Heart right ventricle (tissue), 16 donors: ENCODE results near the gene TAS1R2. TPM values are rescaled to one million over a fixed set of nuclear protein-coding genes. Genes with fewer than 3 reads are reported as not detected.
A peak's percentile ranks its signal among the peaks of the same experiment; 100 is the strongest.

Experiments used
- ATAC-seq, 8 donors: fragments of 200-7000 bp; cut with Tn5 transposase; one replicate each; pipeline ENCODE4 v1.9.1; 2020; ENCODE audit warnings: mild to moderate bottlenecking in 8 of 8, moderate library complexity in 8 of 8, moderate number of reproducible peaks in 1 of 8
- DNase-seq, 2 donors: peaks; one replicate each; pipeline ENCODE4 v3.0.0-alpha.2; 2020
- H3K27ac ChIP-seq, 10 donors: fragments of 200-600 bp; sonication (generic) in 2 of 10; one replicate each; pipeline versions ENCODE4 v1.5.0 to v1.8.0; 2020 to 2022; ENCODE audit warnings: mild to moderate bottlenecking in 3 of 10
- H3K27me3 ChIP-seq, 7 donors: fragments of 200-600 bp; one replicate each; pipeline ENCODE4 v1.8.0; 2021 to 2022; ENCODE audit warnings: mild to moderate bottlenecking in 2 of 7
- H3K36me3 ChIP-seq, 9 donors: fragments of 200-600 bp; sonication (generic) in 1 of 9; one replicate each; pipeline versions ENCODE4 v1.5.0 to v1.8.0; 2020 to 2022; ENCODE audit warnings: mild to moderate bottlenecking in 2 of 9
- H3K4me1 ChIP-seq, 9 donors: fragments of 200-600 bp; sonication (generic) in 1 of 9; one replicate each; pipeline versions ENCODE4 v1.5.0 to v1.8.0; 2020 to 2022; ENCODE audit warnings: mild to moderate bottlenecking in 4 of 9
- H3K4me3 ChIP-seq, 10 donors: fragments of 200-600 bp; sonication (generic) in 2 of 10; one replicate each; pipeline versions ENCODE4 v1.5.0 to v1.8.0; 2020 to 2022; ENCODE audit warnings: mild to moderate bottlenecking in 7 of 10, moderate library complexity in 2 of 10
- H3K9me3 ChIP-seq, 11 donors: fragments of 200-600 bp in 10 of 11; sonication (generic) in 2 of 11; one replicate each; pipeline versions ENCODE4 v1.5.0 to v1.8.0; 2013 to 2022; ENCODE audit warnings: mild to moderate bottlenecking in 2 of 11, control low read depth in 1 of 11, moderate library complexity in 1 of 11
- WGBS, 2 donors: extraction: QIAGEN DNeasy Blood & Tissue Kit; methylation state at CpG; one replicate each; pipeline ENCODE4 v1.1.7; 2013; ENCODE audit warnings: inconsistent platforms in 1 of 2; 5-methylcytosine and 5-hydroxymethylcytosine counted together
- intact Hi-C, 10 donors: fragments of 100-400 bp; cut with DNase I; formaldehyde crosslinking; loops; one replicate each; pipeline versions ENCODE4 v1.11.1 to v1.14.2; 2022
- polyA plus RNA-seq, 2 donors: library from polyadenylated mRNA; stranded (reverse); fragments of 200-250 nt; gene quantifications; one replicate each; pipeline ENCODE4 v1.2.3, GENCODE V29; 2013
- total RNA-seq, 10 donors: library from RNA; stranded (reverse); fragmentation: NEBNext Ultra II Directional in 3 of 10; extraction: Animal tissue kit (Norgen Biotek cat#: 25700) in 3 of 10; gene quantifications; one replicate each; pipeline versions ENCODE4 v1.2.1 to v1.2.4, GENCODE V29; 2021 to 2023
- TF ChIP-seq, protein P1 (sequence below), 9 donors: fragments of 200-600 bp; sonication (generic) in 2 of 9; IDR thresholded peaks; one replicate each; pipeline versions ENCODE4 v1.5.0 to v1.8.0; 2021 to 2022; ENCODE audit warnings: antibody characterized with exemption in 9 of 9, mild to moderate bottlenecking in 5 of 9, moderate library complexity in 1 of 9
- donor health status: Arrhythmogenic right ventricular cardiomyopathy.
- donor health status: ischemic (EF 13 %, LVEDD 7.1; RV severe dilation, severe dysfunction).
- donor health status: healthy with polysubstance abuse.
- donor health status: DM: no; HTN: yes; CAD: no.
- donor health status: DM: no; HTN: no; CAD: no.
- donor health status: ischemic (EF 25% LVEDD 6.9; RV normal size, moderate dysfunction).
- donor health status: ischemic (EF 25% LVEDD 5.7; RV mildly dilated, moderate dysfunction).
- donor health status: healthy.
- donor health status: DM: yes; HTN: yes; CAD: no.
- donor health status: Ischemic cardiomyopathy.
- donor health status: ischemic (EF 35%, LVEDD 5.7; RV mildly dilated, moderate dysfunction).
- donor health status: nonischemic (EF 11% LVEDD 7.7; RV severe dilation, severe dysfunction).
- donor health status: DM: yes; HTN: yes; CAD: no.
- donor health status: PGD.
- donor health status: ischemic (EF 29% LVEDD 5.4; RV normal size, mild dysfunction).
- donor health status: nonischemic (EF 23%, LVEDD 6.1; RV moderate dilation, normal function).

Gene TAS1R2
- total and polyA plus RNA-seq, 12 donors, result not detected

DNA sequence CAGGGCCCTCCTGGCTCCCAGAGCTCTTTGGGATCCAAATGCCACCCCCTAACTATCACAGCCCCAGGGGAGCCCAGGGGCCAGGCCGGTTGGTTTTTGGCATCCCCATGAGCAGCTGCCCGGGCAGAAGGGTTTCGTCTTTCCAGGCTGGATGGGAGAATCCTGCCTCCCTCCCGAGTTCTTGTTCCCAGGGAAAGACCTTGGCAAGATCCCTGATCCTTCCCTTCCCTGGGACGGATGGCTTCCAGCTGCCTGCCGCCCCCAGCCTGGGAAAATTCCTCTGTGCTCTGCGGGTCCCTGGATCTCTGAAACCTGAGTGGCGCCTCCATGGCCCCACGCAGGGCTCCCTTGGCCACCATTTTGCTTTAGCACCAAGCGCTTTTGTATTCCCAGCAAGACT, 55.6 kb downstream of the TAS1R2 start:
- 35% methylated on average over 10 of the region's 10 CpGs for WGBS, 2 donors
- peak in 1 of 8 donors; percentile 13 for ATAC-seq
- TF ChIP-seq, protein P1, sequence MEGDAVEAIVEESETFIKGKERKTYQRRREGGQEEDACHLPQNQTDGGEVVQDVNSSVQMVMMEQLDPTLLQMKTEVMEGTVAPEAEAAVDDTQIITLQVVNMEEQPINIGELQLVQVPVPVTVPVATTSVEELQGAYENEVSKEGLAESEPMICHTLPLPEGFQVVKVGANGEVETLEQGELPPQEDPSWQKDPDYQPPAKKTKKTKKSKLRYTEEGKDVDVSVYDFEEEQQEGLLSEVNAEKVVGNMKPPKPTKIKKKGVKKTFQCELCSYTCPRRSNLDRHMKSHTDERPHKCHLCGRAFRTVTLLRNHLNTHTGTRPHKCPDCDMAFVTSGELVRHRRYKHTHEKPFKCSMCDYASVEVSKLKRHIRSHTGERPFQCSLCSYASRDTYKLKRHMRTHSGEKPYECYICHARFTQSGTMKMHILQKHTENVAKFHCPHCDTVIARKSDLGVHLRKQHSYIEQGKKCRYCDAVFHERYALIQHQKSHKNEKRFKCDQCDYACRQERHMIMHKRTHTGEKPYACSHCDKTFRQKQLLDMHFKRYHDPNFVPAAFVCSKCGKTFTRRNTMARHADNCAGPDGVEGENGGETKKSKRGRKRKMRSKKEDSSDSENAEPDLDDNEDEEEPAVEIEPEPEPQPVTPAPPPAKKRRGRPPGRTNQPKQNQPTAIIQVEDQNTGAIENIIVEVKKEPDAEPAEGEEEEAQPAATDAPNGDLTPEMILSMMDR (IDR thresholded peaks at IDR 0.05), result no peak
- intact Hi-C loops, result no loop called here
- Histone ChIP-seq H3K4me3 (no peak overlapping the region), H3K27ac (no peak overlapping the region), H3K27me3 (peaks cover 0 to 28% (median 10%) of the 10 kb centered on the region in 7 donors), H3K9me3 (no peaks in the 10 kb centered on the region), H3K36me3 (no peaks in the 10 kb centered on the region), H3K4me1 (no peaks in the 10 kb centered on the region)
- DNase-seq, result no peak

DNA sequence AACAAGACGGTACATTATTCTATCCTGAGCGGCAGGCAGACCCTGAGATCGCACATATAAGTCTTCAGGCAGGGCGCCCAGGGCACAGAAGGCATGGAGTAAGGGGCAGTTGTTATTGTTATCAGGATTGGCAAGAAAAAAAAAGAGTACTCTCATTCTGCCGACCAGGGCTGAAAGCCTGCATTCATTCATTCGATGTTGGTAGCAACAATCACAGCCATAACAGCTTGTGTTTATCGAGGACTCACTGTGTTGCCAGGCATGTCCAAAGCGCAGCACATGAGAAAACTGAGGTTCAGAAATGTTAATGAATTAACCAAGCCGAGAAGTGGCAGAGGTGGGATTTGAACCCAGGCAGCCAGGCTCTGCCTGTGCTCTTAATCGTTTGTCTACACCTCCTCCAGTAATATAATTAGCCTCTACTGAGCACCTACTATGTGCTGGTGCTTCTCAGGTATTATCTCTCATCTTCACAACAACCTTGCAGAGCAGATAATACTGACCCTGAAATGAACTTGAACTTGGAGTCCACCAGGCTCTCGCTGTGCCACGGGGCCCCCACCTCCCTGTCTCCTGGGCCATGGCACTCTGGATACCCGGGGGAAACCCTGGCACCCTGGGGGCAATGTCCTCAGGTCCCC, 56.2 kb downstream of the TAS1R2 start:
- H3K4me3 ChIP-seq, result no peak overlapping the region
- H3K4me1 ChIP-seq, result no peaks in the 10 kb centered on the region
- intact Hi-C loops, result no loop called here
- TF ChIP-seq, protein P1 (IDR thresholded peaks at IDR 0.05), result no peak
- DNase-seq (no peak), ATAC-seq (peak in 1 of 8 donors; percentile 16)
- H3K27me3 ChIP-seq, result peaks cover 0 to 23% (median 8%) of the 10 kb centered on the region in 7 donors
- H3K36me3 ChIP-seq, result no peaks in the 10 kb centered on the region
- 57% methylated on average over 13 of the region's 13 CpGs for WGBS, 2 donors
- H3K27ac ChIP-seq, result no peak overlapping the region
- H3K9me3 ChIP-seq, result no peaks in the 10 kb centered on the region

DNA sequence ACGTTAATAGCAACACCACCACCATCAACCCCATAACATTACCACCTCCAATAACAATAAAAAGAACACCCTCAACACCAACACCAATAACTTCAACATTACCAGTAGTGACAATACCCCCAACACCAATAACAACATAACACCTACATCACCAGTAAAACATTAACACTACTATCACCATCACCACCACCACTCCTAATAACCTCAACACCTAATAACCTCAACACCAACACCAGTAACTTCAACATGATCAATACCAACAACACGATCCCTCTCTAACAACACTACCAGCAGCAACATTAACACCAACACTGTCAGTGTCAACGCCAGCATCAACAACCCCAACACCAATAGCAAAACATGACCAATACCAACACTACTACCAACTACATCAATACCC, 57.2 kb downstream of the TAS1R2 start:
- TF ChIP-seq, protein P1 (IDR thresholded peaks at IDR 0.05), result no peak
- intact Hi-C loops, result no loop called here
- ATAC-seq (no peak), DNase-seq (no peak)
- Histone ChIP-seq H3K4me3 (no peak overlapping the region), H3K27me3 (peaks cover 0 to 21% (median 8%) of the 10 kb centered on the region in 7 donors), H3K27ac (no peak overlapping the region), H3K36me3 (no peaks in the 10 kb centered on the region), H3K9me3 (no peaks in the 10 kb centered on the region), H3K4me1 (no peaks in the 10 kb centered on the region)
- WGBS, 2 donors, result 93 to 94% methylated on average over 3 of the region's 3 CpGs

DNA sequence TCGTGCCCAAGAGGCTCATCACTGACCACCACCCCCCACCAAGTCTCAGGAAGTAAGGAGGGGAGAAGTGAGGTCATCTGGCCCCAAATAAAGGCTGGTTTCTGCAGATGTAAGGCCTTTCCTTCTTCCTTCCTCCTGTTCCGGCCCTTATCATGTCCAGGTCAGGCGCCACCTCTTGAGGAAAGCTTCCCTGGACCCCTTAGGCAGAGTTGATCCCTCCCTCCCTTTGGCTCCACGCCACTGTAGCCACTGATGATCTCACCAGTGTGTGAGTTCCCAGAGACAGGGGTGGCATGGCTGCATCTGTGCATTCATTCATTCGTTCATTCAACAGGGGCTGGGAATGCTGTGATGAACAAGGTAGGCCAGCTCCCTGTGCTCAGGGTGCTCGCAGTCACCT, 59.2 kb downstream of the TAS1R2 start:
- intact Hi-C loops, result no loop called here
- 72 to 78% methylated on average over 6 of the region's 6 CpGs for WGBS, 2 donors
- Histone ChIP-seq H3K27me3 (peaks cover 0 to 37% (median 10%) of the 10 kb centered on the region in 7 donors), H3K4me3 (no peak overlapping the region), H3K9me3 (no peaks in the 10 kb centered on the region), H3K36me3 (no peaks in the 10 kb centered on the region), H3K4me1 (no peaks in the 10 kb centered on the region), H3K27ac (no peak overlapping the region)
- TF ChIP-seq, protein P1 (IDR thresholded peaks at IDR 0.05), result no peak
- DNase-seq (no peak), ATAC-seq (no peak)
